D721Med (cell line): ENCODE measurements around the gene COQ2.

Source experiments
- DNase-seq: peaks from one replicate; pipeline ENCODE4 v3.0.0; 2011; ENCODE audit warnings: low spot score; ENCODE audit not compliant: insufficient read length
- FAIRE-seq: peaks from 2 replicates; lab custom pipeline; 2011; peaks lifted over from hg19 to GRCh38; lab: Jason Lieb, UNC
- TF ChIP-seq, protein P1 (sequence below): IDR thresholded peaks from 2 replicates; pipeline ENCODE4 v1.5.1; 2012; ENCODE audit warnings: mild to moderate bottlenecking, control low read depth; ENCODE audit not compliant: insufficient read depth; ENCODE audit errors: missing control alignments

The COQ2 gene

DNA sequence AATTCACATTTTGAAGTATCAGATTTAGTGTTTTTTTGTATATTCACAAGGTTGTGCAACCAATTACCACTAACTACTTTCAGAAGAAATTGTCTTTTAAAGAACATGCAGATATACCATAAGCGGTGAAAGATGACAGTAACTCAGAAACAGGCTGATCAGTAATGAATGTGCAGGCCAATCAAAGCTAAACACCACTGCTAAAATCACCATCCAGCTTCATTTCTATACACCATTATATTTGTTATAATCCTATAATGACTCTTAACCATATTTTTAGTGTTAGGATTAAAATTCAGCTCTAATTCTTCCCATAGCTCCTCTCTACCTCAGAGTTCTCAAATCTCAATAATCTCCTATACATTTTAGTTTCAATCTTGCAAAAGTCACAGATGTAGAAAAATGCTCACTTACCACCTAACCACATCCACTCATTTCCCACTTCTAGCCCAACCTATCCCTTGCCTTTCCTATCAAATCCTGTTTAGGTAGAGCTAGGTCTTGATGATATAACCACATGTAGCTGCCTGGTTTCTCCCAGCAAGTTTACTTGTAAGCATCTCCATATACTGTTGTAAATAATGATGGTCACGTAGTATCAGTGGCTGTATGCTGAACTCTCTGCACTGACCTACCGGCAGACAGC lies 16.6 kb downstream of the COQ2 start:
- FAIRE-seq (no peak), DNase-seq (no peak)
- TF ChIP-seq, protein P1, sequence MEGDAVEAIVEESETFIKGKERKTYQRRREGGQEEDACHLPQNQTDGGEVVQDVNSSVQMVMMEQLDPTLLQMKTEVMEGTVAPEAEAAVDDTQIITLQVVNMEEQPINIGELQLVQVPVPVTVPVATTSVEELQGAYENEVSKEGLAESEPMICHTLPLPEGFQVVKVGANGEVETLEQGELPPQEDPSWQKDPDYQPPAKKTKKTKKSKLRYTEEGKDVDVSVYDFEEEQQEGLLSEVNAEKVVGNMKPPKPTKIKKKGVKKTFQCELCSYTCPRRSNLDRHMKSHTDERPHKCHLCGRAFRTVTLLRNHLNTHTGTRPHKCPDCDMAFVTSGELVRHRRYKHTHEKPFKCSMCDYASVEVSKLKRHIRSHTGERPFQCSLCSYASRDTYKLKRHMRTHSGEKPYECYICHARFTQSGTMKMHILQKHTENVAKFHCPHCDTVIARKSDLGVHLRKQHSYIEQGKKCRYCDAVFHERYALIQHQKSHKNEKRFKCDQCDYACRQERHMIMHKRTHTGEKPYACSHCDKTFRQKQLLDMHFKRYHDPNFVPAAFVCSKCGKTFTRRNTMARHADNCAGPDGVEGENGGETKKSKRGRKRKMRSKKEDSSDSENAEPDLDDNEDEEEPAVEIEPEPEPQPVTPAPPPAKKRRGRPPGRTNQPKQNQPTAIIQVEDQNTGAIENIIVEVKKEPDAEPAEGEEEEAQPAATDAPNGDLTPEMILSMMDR = no peak

- no peak for DNase-seq
Observed at GRCh38 chr4:83267121-83267829, 17.3 kb downstream of the COQ2 start.

DNA sequence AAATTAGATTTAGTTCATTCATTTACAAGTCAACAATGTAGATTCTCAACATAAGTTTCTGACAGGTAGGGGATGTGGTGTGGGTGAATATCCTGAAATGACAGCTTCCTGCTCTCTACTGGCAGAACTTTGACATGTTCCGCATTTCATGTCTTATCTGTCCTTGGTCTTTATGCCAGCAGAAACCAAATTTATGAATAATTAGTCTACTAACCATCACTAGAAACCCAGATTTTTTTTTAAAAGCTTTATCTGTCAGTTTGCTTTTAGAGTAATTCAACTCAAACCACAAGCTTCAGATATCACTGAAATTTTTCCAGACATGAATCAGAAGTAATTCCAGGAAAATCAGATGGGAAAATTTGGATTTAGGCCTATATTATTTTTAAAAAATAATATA lies 17.9 kb downstream of the COQ2 start:
- no peak for DNase-seq
- TF ChIP-seq, protein P1 = no peak
- FAIRE-seq = no peak

More at GRCh38 chr4:83267121-83267829, 17.3 kb downstream of the COQ2 start:
- FAIRE-seq = no peak
- TF ChIP-seq, protein P1 = no peak

DNA sequence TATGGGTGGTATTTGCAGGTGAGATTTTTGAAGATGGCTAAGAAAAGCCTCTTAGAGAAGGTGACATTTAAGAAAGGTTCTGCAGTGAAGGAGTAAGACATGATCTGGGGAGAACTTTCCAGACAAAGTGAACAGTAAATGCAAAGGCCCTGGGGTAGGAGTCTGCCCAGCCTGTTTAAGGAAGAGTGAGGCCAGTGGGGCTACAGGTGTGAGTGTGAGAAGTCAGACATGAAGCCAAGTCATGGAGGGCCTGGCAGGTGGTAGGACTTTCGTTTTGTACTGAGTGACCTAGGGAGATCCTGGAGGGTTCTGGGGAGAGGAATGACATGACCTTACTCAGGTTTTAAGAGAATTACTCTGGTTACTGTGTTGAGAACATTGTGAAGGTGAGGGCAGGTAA lies 21.5 kb downstream of the COQ2 start:
- FAIRE-seq (no peak), DNase-seq (no peak)
- TF ChIP-seq, protein P1 = no peak

GRCh38 chr4:83262682-83263081 lies 21.9 kb downstream of the COQ2 start:
- TF ChIP-seq, protein P1 = no peak
- no peak for DNase-seq
- no peak for FAIRE-seq

GRCh38 chr4:83261307-83261706 lies 23.3 kb downstream of the COQ2 start:
- DNase-seq (no peak), FAIRE-seq (no peak)
- TF ChIP-seq, protein P1 = no peak

DNA sequence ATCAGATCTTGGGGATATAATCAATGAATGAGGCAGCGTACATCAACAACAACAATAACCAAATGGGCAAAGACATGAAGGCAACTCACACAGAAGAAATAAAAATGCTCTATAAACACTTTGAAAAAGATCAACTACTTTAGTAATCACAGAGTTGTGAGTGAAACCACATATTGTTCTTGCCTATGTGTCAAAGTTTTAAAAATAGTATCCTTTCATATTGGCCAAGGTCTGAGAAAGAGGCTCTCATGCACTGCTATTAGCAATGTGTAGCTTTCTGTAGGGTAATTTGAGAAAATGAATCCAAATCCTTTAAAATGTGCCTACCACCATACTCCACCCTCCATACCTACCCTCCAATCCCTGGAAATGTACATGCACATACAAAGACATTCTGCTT lies 25.0 kb downstream of the COQ2 start:
- peak; percentile 53 for FAIRE-seq
- DNase-seq = no peak
- TF ChIP-seq, protein P1 = no peak
